Measurements from ENCODE around the gene PKNOX2.

Gene PKNOX2

DNA sequence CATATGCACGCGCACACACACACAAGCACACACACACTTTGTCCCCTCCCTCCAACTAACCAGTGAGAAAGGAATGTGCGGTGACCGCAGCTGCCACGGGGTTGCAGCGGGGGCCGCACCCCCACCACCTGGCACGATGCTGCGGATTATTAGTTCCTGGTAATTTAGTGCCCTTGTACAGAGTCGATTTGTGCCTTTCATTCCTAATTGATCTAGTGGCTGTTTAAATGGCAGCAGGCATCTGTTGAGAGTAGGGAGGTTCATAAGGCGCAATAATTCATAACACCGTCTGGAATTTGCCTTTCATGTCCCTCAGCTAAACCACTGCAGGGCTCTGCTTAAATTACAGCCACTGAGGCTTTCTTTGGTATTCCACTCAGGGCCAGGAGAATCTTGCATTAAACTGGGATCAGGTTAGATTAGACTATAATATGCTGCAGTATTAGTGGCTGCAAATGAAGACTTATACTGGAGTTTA, 217.8 kb downstream of the PKNOX2 start:
- no peak for DNase-seq (ENCODE audit: low read depth)

DNA sequence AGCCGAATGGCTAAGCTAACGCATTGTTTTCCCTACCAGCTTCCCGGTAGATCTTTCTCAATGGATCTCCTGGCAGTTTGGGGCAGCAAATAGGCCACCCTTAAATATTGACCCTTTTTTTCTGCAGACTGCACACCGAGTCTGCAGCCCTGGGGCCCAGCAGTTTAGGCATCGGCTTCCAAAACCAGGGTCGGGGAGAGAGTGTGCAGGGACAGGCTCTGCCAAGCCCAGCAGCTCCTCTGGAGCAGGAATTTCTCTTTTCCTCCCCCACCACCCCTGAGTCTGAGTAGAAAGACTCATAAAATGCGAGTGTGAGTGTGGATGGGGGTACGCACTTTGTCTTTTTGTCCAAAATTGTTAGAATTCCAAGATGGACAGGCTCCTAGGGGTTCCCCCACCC, 218.3 kb downstream of the PKNOX2 start:
- DNase-seq (ENCODE audit: low read depth), result no peak

DNA sequence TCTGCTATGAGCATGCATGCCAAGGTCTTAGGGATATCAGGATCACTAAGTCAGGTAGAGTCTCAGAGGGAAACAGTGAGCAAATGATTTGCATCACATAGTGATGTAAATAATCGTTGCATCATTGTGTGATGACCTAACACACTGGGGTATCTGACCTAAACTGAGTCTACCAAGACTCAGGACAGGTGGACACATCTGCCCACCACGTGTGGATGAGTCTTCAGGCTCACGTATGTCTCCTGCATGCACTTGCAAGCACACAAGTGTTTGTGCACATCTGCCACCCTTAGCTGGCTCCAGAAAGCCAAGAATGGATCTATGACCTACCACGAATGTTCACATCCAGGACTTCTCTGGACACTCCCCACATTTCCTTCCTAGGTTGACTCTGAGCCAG, 220.3 kb downstream of the PKNOX2 start:
- DNase-seq (ENCODE audit: low read depth), result no peak

DNA sequence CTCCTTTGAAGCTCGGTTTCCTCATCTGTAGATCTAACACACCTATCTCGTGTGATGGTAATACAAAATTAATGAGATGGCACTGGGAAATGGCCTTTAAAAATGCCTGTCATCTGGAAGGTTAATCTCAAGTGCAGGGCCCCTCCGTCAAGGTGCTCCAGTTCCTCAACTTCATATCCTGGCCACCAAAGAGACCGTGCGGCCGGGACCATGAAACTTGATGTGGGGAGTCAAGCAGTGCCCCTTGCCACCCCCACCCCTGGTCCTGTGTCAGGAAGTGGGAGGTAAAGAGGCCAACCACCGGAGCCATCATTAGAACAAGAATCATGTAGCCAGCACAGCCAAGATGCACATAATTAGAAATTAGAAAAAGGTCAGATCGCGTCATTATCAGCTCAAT, 223.3 kb downstream of the PKNOX2 start:
- no peak for DNase-seq (ENCODE audit: low read depth)

DNA sequence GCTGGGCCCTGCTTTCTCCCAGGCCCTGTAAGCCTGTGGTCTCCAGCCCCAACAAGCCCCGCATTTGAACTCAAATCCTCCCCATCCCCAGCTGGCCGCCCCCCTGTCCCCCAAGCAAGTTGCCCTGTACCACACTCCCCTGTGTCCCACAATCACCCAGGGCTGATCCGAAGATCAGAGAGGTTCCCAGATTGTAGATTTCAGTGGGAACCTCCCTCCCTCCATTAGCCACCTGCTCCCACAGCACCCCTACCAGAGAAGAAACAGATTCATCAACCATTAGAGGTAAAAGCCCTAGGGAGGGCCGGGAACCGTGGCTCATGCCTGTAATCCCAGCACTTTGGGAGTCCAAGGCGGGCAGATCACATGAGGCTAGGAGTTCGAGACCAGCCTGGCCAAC, 224.1 kb downstream of the PKNOX2 start:
- no peak for DNase-seq (ENCODE audit: low read depth)

DNA sequence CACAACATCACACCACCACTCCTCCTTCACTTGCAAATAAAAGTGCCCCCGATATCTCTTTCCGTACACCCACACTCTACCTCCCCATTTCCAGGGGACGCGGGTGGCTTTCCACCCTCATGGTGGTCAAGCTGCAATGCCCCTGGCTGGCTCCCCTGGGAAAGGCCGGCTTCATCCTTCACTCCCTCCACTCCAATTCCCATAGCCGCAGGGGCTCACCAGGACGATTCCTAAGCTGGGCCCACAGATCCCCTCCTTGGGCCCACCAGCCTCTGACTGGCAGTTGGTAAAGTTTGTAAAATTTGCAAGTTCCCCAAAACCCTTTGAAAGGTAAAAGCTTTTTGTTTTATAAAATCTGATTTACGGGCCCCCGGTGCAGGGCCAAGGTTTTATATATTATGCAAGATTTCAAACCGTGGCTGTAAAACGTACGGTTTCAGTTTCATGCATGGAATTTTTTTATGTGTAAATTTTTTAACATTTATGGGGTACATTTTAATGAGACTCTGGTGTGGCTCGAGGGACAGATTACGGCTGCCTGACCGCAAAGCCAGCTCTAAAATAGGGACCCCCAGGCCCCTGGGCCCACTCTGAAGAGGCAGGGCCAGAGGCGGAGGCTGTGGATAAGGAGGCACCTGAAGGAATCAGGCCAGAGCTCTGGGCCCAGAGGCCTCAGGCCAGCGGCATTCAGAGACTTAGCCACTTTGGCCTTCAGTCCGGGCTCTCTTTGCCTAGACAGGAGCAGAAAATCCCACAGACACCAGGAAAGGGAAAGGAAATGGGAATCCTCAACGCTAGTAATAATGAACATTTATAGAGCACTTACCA, 225.0 kb downstream of the PKNOX2 start:
- DNase-seq (ENCODE audit: low read depth), result no peak

DNA sequence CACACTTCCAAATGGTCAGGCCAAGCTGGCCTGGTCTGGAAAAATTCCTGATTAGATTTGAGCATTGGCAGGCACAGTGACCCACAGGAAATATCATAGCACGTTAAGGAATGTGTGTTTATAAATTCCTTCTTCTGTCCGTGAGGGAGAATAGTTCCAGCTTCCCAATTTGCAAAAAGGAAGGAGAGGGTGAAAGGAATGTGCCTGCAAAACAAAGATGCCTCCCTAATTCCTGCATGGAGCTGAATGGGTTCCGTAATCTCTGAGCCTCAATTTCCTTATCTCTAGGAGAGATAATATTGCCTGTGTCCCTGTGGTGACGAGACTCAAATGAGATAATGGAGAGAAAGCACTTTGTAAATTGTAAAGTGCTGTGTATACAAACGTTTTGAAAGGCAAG, 226.4 kb downstream of the PKNOX2 start:
- peak; percentile 15 for DNase-seq (ENCODE audit: low read depth)

DNA sequence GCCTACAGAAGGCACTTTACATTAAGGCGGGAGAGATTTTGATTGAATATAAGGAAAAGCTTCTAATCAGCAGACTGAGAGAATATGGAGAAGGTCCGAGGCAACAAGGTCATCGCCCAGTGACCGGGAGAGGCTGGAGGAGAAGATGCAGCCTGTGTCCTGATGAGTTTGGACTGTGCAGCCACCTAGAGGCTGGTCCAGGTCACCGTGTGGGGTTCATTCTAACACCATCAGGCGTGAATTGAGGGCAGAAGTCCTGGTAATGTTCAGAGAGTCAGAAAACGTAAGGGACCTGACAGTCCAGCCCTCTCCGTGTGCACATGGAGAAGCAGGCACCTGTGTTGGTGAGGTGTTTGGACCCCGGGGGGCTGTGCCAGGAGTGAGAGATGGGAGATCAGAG, 228.8 kb downstream of the PKNOX2 start:
- no peak for DNase-seq (ENCODE audit: low read depth)

DNA sequence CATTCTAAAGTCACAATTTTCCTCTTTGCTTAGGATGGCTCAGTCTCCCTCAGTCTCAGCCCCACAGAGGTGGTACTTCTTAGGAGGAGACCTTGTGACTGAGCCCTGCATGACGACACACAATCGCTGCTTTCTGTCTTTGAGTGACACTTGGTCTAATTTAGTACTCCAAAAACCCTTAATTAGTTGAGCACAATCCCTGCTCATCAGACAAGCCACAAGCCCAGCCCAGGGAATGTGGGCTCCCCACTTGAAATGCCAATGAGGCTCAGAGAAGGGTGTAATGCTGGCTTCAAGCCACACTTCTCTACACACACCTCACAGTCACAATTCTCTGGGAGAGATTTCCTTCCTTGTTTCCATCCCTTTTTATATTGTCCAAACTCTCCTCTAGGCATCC, 229.7 kb downstream of the PKNOX2 start:
- no peak for DNase-seq (ENCODE audit: low read depth)

DNA sequence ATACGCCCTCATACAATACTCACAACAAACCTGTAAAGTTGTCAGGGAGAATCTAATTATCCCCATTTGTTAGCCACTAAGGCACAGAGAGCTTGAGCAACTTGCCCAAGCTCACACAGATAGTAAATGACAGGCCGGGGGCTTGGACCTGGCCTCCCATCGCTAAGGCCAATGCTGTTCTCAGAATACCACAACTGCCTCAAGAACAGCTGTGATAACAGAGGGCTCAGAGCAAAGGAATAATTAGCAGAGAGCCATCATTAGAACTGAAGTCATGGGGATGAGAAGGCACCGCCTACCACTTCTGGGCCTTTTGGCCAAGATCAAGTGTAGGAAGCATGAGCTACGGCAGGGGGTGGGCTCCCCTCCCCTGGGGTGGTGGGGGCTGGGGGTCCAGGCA, 232.9 kb downstream of the PKNOX2 start:
- DNase-seq (ENCODE audit: low read depth), result no peak

DNA sequence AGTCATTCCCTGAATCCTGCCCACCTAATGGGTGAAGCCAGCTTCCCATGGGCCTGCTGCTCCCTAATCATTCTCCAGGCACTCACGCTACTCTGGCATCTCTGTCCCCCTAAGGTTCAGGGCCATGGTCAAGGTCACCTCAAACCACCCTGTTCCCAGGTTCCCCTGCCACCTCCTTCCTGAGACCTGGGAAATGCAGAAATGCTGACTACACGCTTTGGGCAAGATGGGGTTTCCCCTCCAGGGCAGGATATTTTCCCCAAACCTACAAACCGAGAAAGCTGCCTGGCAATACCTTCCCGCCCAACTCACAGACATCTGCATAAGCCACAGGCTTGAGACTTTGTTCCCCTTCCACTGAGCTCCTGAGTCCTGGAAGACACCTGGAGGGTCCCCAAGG, 233.9 kb downstream of the PKNOX2 start:
- no peak for DNase-seq (ENCODE audit: low read depth)

DNA sequence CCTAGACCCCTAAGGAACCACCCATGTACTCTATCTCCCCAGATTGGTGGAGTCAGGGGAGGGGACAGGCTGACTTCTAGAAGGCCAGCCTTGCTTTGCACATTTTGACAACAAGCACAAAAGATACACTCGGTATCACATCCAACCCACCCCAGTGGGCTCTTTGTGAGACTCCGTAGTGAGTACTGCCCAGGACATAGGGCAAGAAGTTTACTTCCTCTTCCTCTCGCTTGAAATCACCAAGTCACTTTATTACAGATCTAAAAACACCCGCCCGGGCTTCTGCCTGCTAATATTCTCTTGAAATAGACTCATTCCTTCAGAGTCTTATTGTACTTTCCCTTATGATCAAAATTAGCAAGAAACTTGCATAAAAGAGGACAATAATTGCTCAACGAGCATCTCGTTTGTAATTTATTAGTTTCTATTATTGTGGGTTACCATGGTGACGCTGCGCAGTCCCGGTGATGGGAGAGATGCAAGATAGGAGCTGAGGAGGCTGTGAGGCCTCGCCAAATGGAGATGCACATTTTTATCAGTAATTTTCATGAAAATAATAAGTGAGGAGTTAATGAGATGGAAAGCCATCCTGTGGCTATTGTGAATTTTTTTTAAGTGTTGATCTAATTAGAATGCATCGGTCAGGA, 234.6 kb downstream of the PKNOX2 start:
- no peak for DNase-seq (ENCODE audit: low read depth)

DNA sequence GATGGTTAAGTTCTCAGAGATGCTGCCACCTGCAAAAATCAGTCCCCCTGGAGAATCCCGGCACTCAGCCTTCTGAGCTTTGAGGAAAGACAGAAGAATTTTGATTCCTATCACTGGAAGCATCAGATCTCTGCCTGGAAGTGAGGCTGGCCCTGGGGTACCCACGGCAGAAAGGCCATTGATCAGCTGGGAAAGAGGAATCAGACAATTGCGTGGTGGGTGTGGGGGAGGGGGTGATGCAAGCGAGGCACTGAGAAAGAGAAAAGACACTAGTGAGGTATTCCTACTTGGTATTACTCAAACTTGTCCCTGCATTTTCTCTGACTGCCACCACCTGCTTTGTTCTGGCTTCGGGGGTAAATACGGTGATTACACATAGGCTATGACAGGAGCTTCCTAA, 235.4 kb downstream of the PKNOX2 start:
- DNase-seq (ENCODE audit: low read depth), result no peak

DNA sequence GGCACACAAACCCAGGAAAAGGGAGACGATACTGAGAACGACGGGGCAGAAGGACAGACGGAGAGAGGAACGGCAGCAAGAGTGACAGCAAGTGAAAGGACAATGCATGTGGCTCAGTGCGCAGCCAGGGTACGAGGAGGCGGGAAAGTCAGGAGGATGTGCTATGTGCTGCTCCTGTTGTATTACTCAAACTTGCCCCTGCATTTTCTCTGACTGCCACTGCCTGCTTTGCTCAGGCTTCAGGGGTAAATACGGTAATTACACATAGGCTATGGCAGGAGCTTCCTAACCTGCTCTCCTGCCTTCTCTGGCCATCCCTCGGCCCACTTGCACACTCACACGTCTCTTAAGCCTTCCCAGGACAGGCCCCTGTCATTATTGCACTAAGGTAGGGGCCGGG, 236.7 kb downstream of the PKNOX2 start:
- no peak for DNase-seq (ENCODE audit: low read depth)

DNA sequence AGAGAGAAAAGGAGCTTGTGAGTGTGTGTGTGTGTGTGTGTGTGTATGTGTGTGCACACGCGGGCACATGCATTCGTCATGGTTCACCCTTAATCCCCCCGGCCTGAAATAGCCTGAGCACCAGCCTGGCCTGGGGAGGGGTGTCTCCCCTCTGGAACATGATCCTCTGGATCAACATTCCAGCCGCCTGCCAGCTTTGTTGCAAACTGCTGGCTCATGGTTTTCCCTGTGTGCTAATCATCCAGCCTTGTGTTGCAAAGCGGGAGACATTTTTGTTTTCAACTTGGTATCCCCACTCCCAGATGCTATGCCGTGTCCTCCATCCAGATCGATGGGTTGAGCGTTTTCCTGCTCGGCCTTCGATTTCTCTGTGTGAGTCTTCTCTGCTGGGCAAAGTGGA, 237.2 kb downstream of the PKNOX2 start:
- DNase-seq (ENCODE audit: low read depth), result no peak

DNA sequence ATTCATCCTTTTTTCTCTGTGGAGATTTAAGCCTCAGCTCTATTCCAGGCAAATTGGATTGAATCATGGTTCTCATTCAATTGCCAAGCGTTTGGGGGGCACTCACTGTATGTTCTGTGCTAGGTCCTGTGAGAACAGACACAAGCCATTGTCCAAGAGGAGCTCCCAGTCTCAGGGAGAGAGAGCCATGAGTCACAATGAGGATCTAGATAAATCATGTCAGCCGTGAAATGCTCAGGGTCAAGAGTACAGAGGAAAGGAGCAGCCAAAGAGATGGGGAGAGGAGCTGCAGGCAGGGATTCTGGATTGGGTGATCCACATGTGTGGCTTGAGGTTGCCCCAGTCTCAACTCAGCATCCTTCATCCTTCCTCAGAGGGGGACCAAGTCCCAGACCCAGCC, 237.9 kb downstream of the PKNOX2 start:
- DNase-seq (ENCODE audit: low read depth), result no peak

DNA sequence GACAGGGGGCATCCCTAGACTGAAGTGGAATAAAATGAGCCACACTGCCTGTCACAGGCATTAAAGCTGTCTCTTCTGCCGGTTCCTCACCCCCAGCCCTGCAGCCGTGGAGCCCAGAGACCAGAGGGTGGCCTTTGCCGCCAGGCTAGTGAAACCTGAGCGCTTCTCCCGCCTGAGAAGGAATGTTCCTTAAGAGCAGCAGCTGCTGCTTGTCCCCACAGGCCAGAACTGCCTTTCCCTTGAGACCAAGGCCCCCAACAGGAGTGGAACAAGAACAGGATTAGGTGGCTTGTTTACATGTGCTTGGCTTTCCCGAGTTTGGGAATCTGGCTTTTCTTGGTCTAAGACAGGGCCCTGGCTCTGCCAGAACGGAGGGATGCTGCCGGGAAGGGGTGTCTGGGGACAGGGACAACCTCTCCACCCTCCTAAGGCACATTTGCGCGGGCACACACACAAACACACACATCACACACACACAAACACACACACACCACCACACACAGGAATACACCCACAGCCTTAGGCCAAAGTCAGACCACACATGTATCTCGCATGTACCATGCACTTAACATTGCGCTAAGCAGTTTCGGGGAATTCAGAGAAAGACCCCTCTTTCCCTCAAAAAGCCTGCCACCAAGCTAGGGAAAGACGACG, 239.7 kb downstream of the PKNOX2 start:
- no peak for DNase-seq (ENCODE audit: low read depth)

DNA sequence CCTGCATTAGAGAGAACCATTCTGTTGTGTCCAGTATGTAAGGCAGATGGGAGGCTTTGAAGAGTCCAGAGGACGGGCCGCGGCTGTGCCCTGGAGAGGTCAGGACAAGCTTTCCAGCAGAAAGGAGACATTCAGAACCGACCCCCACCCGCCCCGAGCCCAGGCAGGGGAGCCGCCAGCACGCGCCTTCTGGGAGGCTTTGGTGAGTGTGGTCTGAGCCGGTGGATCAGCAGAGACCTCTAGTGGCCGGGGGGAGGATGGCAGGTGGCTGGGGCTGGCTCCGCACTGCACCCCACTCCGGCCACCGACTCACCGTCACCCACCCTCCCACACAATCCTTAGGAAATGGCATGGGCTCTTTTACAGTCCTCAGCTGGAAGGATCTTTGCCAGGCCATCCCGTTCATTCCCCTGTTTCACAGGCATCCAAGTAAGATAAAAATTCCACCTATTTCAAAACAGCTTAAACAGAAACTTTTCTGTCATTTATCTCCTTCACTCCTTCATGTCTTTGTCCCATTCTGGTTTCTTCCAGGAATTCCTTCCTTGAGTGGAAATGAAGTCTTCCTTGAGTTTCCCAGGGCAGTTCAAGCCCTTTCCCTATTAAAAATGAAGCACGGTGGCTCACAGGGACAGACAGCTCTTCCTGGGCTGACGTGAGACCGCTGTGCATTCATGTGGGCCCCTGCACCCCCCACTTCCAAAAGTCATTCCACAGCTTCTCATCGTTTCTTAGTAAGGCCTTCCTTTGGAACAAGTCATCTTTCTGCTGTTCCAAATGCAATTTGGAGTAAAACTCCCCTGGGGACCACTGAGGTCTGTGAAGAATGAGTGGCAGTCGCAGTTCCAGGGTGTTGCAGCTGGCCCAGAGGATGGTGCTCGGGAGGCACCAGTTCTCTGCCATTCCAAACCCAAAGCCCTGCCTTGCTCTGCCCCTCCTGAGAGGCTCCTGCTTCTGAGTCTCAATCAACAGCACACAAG, 240.6 kb downstream of the PKNOX2 start:
- peak; percentile 34 for DNase-seq (ENCODE audit: low read depth)

DNA sequence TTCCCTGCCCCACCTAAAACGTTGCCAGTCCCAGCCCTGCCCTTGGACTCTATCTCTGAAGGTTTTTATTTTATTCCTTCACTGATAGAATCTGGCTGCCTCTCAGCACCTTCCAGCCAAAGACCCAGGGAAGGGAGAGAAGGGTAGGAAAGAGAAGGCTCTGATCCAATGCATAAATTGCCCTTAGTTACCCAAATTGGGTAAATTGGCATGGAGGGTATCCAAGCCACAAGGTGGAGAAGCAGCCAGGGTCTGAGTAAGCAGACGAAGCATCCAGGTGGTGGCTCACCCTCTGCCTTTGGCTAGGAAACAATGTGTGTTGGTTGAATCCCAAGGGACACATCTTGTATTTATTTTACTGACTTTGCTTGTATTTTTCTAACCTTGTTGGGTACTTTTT, 242.5 kb downstream of the PKNOX2 start:
- no peak for DNase-seq (ENCODE audit: low read depth)

DNA sequence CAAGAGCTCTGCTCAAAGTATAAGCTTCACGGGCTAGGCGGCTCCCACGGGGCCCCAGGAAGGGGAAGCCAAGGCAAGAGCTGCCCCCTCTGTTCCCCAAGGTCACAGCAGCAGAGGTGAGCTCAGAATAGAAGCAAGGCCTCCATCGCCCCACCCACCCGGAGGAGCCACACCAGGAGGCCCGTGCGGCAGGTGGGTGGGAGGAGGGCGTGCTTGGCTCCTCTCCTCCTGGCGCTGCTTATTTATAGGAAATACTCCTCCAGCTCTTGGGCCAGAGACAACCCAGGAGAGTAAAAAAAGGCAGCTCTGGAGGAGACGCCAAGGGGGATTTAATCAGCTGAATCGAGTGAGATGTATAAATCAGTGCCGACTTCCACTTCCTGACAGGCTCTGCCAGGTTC, 243.8 kb downstream of the PKNOX2 start:
- no peak for DNase-seq (ENCODE audit: low read depth)

DNA sequence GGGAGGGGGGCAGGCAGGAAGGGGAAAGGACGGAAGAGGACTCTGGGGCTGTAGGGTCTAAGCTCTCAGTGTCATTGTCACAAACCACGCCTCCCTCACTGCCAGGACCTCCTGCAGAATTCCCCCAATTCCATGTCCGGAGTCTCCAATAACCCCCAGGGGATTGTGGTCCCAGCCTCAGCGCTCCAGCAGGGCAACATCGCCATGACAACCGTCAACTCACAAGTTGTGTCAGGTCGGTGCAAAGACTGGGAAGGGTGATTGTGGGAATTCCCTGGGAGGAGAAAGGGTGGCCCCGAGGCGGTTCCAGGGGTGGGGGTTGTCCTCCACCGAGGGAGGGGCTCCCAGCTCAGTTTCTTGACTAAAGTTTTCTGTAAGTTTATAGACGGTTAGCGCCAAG, 245.5 kb downstream of the PKNOX2 start:
- peak; percentile 10 for DNase-seq (ENCODE audit: low read depth)

DNA sequence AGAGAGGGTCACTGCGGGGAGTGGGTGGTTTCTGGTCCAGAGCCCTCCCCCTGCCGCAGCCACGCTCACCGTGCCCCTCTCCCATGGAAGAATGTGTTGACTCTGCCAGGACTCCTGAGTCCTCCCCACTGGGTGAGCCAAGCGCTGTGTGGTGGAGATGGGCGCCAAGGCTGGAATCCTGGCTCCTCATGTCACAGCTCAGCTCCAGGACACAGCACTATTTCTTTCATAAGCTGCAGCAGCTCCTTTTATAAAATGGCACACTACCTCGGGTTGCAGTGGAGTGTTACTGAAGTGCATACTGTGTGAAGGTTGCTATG, 247.6 kb downstream of the PKNOX2 start:
- DNase-seq (ENCODE audit: low read depth), result no peak

Measured in fibroblast of gingiva (primary cell).